ENCODE measurements around the gene TMEM266.

TMEM266 gene

DNA sequence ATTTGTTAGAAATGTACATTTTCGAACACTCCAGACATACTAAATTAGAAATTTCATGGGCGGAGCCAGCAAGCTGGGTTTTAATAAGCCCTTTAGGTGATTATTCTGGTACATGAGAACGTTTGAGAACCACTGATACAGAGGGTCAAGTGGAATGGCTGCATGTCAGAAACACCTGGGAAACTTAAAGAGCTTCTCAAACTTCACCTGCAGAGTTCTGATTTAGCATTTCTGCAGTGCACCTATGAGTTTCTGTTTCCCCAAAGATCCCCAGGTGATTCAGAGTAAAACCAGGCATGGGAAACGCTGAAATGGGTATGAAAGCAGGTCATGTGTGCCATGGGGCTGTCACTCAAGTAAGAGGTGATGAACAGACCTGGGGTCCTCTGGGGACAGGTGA lies 68.1 kb downstream of the TMEM266 start:
- no peak for DNase-seq (ENCODE audit: low read depth)

DNA sequence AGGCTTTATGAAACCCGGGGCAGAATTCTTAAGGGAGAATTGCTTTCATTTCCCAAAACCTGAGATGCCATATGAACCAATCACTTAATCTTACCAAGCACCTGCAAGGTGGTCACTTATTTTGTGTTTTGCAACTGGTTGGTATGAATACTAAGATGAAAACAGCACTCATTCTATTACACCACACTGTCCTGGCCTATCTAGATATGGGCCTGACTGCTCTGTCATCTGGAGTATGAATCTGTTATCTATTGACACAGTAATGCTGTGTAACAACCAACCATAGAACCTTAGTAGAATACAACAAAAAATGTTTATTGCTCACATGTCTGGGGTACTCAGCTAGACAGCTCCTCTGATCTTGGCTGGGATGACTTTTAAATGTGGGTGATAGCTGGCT lies 74.8 kb downstream of the TMEM266 start:
- no peak for DNase-seq (ENCODE audit: low read depth)

DNA sequence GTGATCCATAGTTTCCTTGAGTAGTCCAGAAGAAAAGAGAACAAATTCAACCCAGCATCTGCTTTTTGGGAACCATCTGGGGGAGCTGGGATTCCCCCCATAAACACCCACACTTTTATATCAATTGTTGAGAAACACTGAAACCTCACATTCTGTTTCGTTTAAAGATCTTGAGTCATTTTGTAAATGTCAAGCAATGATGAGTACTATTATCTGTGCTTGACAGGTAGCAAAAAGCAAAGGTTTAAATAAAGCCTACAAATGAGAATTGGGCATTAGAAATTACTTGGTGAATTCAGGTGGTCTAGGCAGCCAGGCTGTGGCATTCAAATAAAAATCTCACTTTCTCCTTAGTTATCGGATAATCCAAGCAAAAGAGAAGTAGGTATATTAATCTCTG lies 75.7 kb downstream of the TMEM266 start:
- no peak for DNase-seq (ENCODE audit: low read depth)

DNA sequence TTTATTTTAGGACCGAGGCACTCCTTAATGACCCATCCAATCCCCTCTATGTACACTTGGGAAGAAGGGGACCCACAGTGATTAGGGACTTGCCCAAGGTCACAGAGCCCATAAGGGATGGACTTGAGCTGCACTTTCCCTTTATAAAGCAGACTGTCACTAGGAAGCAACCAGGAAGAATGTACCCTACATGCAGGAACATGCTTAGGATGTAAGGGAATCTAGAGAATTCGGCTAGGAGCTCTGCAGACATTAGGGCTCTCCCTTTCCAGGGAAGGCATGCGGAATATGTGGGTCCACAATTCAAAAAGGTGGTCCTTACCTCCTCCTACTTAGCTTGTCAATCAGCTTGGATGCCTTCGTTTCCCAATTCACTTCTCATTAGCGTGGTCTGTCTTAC lies 78.7 kb downstream of the TMEM266 start:
- DNase-seq (ENCODE audit: low read depth): no peak

DNA sequence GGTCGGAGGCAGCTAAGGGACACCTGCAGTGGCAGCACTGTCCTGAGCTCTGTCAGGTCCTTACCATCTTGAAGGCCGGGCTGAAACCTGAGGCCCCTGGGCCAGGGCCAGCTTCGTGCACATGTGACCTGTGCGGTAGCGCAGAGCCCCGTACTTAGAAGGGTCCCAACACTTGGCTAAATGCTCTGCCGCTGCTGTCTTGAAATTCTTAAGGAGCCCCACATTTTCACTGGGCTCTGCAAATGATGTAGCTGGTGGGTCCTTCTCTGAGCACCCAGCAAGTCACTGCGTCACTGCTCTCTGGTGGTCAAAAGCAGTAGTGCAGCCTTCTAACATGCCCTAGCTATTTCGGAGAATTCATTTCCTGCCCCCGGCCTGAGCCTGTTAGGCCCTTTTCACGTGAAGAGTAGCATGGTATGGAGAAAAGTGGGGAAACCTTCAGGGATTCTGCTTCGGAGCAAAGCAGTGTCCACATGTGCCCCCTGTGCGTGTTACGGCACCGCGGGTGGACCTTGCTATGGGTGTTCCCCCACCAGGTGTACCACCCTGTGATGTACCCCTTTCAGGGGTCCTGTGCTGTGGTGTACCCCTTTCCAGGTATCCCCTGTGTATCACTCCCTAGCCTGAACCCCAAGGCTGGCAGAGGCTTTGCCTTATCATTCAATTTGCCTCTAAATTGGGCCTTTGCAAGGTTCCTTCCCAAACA lies 79.7 kb downstream of the TMEM266 start:
- DNase-seq (ENCODE audit: low read depth): peak; percentile 46

DNA sequence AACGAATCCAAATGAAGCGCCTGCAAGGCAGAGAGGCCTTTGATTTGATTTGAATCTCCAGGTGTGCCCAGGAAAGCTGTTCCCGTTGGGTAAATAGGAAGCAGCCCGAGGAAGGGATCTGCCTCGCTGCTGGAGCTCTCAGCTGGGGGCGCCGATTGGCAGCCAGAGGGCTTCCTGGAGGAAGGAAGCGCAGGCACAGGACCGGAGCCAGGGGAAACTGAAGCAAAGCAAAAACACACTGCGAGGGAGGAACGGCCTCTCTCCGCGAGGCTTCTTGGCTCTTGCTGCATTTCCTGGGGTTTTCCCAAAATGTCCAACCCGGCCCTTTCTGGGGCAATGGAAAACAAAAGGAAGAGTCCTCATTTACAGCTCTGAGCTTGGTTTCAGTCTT lies 80.3 kb downstream of the TMEM266 start:
- DNase-seq (ENCODE audit: low read depth): no peak

DNA sequence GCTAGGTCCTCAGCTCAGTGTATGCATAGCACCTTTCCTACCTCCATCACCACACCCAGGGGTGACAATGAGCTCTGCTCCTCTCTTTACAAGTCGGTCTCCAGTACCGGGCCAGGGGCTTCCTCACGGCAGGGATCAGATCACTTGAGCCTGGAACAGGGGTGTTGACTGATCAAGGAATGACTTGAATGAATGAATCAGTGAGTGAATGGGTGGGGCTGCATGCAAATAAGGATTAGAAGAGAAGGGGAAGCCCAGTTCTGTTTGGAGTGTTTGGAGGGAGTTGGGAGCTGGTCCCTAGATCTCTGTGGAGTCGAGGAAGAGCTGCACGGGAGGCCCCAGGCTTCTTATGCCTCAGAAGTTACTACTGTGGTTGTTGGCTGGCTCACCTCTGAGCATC lies 87.0 kb downstream of the TMEM266 start:
- no peak for DNase-seq (ENCODE audit: low read depth)

DNA sequence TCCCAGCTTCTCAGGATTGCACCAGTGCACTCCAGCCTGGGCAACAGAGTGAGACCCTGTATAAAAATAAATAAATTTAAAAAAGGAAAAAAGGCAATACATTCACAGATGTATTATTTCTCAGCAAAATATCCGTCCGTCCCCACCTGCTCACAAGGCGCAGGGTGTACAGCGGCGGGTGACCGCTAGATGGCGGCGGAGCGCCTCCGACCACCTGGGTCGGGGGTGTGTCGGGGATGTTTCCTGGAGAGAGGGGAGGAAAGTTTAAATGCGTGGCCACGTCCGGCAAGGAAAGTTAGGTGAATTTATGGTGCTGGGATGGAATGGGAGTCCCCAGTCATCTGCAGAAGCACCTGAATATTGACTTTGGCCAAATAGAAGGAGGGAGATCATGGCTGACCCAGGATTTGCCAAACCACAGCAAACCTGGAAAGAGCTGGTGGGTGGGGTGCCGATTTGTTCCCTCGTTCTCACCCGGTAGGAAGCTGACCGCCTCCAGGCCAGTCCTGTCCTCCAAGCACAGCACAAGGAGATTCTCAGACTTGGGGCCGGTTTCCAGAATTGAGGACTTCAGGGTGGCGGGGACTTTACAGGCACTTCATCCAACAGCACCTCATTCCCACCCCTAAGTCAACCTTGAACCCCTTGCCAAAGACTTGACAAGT lies 88.3 kb downstream of the TMEM266 start:
- DNase-seq (ENCODE audit: low read depth): peak; percentile 15

DNA sequence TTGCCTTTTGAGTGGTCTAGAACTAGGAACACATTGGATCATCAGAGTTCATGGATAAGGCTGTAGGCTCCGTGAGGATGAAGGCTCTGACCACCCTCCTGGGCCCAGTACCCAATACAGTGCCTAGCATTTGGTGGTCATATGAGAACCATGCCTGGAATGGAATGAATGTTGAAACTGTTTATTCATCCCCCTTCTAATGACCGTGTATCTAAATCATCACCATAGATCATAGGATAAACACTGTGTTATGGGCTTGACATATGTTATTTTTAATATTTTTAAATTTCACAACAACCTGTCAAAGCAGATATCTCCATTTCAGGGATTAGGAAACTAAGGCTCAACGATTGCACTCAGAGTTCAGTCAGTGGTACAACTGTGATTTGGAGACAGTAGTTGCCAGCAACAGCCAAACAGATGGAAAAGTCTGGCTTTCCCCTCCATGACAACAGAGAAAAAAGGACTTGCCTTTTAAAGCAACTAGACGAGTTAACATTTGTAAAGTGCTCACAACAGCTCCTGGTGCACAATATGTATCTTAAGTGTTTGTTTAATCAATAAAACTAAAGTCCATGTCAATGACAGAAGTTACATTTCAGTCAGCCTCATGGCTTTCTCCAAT lies 89.6 kb downstream of the TMEM266 start:
- DNase-seq (ENCODE audit: low read depth): no peak

DNA sequence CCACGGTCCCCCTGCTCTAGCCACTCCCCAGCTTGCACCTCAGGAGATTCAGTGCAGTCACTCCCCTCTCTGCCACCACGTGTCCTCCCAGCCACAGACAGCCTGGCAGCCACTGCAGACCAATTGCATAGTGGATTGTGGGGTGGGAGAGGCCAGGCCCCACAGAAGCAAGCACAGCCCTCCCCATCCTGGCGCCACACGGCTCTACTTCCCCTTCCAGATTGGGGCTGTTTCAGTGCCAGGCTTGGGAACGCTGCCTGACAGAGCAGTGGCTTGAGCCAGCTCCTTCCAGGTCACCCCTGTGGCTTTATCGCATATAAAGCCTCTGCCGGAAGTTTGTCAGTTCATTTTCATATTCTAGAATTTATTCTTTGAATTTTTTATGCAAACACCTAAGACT lies 90.7 kb downstream of the TMEM266 start:
- DNase-seq (ENCODE audit: low read depth): peak; percentile 51

DNA sequence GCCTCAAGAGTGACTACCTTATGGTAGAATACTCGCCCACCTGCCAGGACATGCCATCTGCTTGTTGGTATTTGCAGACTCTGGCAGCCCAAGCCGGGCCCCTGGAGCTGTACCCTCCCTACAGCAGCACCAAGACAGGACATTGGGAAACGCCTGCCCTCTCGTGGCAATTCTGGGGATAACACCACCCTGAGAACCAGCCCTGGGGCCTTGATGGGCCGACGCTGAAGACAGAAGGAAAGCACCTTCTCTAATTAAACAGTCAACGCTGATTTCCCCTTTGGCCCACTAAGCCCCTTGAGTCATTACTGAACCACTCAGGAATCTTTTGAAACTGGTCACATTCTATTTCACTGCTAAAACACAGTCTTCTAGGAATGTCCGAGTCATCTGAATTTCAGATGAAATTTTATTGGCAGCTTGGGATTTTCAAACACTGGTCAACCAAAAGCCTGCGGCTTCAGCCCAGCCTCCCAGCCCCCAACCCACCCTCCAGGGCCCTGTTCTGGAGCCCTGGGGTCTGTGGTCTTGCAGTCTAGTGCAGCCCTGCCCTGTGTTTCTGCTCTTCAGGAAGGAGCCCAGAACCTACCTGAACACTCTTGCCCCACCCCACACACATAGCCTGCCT lies 91.3 kb downstream of the TMEM266 start:
- peak; percentile 76 for DNase-seq (ENCODE audit: low read depth)

DNA sequence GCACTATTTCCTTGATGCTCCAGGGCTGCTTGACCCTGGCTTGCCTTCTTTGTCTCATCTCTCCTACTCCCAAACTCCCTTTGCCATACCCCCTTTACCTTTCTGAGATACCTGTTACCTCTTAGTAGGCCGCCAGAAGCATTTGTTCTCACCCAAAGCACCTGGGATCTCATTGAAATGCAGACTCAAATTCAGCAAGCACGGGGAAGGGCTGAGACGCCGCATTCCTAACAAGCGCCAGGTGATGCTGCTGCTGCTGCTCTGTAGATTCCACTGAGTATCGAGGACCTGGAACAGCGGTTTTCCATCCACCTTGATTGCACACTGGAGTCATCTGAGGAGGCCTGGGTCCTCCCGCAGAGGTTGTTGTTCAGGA lies 91.8 kb downstream of the TMEM266 start:
- no peak for DNase-seq (ENCODE audit: low read depth)

DNA sequence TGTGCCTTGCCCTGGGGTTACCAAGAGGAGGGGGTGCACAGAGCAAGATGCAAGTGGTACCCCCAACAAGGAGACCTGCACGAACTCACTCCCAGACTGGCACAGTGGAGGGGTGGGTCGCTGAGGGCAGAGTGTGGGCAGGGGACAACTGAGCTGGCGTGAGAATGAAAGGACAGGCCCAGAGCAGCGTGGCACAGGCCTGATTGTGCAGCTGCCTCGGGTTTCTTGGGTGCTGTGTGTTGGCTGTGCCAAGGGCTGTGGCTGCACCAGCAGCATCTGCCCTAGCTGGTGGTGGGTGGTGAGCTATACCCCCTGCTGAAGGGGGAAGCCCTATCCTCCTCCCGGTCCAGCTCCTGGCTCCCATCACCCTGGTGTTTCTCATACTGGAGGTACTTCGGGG lies 92.4 kb downstream of the TMEM266 start:
- DNase-seq (ENCODE audit: low read depth): no peak

DNA sequence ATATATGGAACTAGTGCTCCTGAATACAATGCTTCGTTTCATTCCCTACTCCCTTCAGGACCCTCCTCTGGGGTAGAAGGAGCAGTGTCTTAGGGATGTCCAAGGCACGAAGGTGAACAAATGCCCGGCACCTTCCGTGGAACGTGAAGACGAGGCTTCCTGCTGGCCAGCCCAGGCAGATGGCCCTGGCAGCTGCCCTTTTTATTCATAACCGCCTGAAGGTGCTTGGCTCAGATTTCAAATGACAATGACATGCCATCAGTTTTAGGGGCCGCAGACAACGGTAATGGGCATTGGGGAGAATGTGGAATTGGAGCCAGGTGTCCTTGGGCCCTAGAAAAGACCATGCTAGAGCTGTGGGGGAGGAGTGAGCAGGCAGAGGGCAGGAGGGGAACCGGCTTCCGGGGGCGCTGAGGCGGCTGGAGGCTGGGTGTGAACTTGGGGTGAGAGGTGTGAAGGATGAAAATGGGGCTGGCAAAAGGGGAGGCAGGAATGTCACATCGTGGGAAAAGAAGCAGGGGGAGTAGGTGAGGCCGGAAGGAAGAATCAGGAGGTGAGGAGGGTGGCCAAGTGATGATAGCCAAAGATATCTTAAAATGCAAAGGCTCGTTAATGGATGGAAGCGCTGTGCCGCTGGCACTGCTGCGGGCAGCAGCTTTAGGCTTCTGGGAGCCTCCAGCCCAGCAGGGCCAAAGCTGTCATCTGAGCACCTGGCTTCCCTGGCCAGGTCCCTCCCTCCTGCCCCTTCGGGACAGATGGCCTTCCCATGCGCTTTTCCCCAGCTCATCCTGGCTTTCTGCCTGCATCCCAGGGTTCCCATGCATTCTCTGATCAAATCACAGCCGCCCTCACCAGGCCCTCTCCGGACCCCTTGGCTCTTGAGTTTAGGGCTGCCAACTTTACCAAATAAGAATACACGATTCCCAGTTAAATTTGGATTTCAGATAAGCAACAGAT lies 93.7 kb downstream of the TMEM266 start:
- DNase-seq (ENCODE audit: low read depth): no peak

DNA sequence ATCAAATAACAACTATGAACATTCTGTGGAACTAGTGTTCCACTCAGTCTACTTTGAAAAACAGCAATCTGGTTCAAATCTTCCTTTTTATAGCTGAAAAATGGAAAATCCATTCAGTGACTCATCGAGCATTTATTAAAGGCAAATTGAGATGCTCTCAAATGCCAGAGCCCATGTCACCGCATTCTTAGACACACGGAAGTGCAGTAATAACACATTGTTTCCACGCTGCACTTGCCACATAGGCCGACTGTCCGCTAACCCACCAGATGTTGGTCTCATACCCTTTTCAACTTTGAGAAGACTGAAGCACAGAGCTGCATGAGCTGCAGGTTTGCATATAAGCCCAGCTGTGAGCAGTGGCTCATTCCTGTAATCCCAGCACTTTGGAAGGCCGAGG lies 95.9 kb downstream of the TMEM266 start:
- DNase-seq (ENCODE audit: low read depth): no peak

DNA sequence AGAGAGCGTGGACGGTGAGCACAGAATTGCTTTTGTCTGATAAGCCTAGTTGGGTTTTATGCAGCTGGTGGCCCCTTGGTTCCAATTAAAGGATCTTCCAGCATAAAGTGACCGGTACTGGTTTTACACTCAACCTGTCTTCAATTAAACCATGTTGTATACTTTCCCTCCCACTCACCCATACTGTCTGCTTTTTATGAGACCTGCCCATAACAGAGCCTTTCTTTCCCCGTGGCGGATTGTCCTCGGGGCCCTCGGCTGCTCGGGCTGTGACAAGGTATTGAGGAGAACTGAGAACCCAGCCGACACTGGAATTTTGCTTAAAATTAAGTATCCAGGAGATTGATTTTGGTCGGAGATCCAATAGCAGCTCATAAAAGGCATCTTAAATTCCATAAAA lies 98.4 kb downstream of the TMEM266 start:
- no peak for DNase-seq (ENCODE audit: low read depth)

DNA sequence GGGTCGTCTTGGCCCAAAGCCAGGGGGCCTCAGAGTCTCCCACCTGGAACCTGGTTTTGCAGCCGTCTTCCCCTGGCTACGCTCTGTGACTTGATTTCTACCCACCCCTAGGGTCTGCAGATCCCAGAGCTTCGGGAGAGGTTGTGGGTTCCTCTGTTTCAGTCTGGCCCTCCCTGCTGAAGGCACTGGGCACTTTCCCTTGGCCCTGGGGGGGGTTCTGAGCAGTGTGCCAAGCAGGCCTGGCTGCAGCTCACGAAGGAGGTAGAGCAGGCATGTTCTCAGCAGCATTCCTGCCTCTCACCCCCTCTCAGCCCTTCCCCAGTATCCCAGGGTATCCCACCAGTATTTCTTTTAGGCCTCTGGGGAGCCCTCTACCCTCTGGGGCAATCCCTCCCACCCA lies 99.0 kb downstream of the TMEM266 start:
- no peak for DNase-seq (ENCODE audit: low read depth)

DNA sequence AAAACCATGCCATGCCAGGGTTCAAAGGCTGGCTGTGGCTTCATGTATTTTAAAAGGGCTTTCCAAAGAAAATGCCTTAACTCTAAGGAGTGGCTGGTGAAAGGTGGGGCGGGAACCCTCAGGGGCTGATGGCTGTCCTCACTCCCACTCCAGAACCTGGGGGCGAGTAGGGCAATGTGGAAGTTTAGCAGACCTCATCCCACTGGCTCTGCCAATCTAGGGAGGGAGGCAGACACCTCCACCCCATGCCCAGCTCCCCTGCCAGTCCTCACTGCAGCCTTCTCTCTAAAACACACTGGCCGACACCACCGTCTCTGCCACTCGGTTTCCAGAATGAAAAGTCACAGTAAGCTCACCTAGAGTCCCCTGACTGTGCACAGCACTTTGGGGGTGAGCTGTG lies 99.5 kb downstream of the TMEM266 start:
- DNase-seq (ENCODE audit: low read depth): no peak

DNA sequence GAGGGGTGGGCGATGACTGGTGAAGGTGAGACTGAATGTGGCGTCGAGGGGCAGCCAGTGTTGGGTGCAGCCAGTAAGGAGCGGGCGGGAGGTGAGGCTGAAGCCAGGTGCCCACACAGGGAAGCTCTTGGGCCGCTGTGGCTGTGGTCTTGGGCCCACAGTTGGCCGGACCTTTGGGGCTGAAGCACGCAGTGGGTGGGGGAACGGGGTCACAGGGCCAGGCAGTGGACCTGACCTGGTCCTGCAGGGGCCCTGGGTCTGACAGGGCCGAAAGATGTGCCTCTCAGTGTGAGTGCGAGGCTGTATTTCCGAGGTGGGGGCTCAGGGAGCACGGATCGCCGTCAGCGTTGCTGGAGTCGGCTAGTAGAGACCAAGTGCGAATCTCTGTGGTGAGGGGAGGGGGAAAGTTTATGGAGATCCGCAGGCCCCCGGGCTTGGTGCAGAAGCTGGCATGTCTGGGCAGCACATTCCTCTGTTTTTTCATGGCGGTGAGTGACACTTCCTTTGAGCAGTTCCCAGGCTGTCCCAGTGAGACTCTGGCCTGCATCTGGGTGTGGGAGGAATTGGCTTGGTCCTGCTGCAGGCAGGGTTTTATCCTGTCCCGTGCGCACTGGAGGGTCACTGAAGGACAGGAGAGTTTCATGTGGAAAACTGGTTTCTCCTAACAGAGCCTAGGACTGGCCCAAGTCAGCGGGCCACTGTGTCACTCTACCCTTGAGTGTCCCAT lies 100.8 kb downstream of the TMEM266 start:
- DNase-seq (ENCODE audit: low read depth): no peak

DNA sequence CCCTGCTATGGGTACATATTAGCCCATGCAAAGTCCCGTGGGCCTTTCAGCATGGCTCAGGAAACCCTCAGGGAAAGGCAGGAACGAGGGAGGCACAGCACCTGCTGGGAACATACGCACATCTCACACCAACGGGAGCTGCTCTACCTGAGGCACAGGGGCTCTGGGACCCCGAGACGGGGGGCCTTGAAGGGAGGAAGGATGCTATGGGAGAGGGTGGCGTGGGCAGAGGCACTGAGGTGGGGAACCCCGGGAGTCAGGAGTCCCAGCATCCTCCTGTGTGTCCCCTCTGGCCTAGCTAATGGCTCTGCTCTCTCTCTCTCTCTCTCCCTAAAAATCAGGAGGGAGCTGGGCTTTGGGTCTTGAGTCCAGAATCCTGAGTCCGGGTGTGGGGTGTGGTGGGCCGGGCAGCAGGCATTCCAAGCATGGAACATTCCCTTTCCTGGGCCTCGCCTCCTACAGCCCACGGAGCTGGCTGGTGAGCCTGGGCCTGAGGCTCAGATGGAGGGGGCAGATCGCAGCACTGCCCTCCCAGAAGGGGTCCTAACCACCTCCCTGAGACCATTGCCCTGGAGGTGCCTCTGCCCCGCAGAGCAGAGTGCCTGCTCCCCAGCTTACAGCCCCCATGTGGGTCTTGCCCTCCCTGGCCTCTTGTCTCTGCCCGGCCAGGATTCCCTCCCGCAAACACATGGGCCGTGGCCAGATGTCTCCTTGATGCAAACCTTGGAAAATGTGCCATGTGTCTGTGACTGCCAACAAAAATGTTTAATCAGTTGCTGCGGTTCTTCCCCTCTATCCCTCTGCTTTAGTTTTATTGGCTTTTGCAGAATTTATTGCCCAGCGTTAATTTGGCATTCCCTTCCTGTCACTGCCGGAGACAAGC lies 101.6 kb downstream of the TMEM266 start:
- DNase-seq (ENCODE audit: low read depth): no peak

Measured in CMK (cell line).